ENCODE results near the gene TOR4A. TPM values are rescaled to one million over a fixed set of nuclear protein-coding genes. Genes with fewer than 3 reads are reported as not detected.
A peak's percentile ranks its signal among the peaks of the same experiment; 100 is the strongest.

The TOR4A gene
- total RNA-seq, 4 donors from 2014 or later: 4.7 to 7.4 (median 6.9) TPM

DNA sequence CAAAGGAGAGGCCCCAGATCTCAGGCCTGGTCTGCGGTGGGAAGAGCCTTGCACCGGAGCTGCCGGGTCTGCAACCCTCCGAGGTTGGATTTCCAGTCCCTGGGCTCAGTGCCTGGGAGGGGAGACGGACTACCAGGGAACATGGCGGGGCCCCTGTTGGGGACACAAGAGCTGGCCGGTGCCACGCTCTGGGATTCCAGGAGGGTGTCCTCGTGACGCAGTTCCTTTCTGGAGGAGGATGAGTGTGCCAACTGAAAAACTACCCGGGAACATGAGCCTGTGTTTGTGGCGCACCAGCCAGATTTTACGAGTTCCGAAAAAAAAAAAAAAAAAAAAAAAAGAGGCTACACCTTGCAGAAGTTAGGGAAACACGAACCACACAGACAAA lies 15.6 kb downstream of the TOR4A start:
- peaks cover 71% of the 10 kb centered on the region for H3K27me3 ChIP-seq
- TF ChIP-seq EP300 (IDR thresholded peaks at IDR 0.05): no peak
- TF ChIP-seq POLR2AphosphoS5 (IDR thresholded peaks at IDR 0.05): no peak
- TF ChIP-seq, protein P1, sequence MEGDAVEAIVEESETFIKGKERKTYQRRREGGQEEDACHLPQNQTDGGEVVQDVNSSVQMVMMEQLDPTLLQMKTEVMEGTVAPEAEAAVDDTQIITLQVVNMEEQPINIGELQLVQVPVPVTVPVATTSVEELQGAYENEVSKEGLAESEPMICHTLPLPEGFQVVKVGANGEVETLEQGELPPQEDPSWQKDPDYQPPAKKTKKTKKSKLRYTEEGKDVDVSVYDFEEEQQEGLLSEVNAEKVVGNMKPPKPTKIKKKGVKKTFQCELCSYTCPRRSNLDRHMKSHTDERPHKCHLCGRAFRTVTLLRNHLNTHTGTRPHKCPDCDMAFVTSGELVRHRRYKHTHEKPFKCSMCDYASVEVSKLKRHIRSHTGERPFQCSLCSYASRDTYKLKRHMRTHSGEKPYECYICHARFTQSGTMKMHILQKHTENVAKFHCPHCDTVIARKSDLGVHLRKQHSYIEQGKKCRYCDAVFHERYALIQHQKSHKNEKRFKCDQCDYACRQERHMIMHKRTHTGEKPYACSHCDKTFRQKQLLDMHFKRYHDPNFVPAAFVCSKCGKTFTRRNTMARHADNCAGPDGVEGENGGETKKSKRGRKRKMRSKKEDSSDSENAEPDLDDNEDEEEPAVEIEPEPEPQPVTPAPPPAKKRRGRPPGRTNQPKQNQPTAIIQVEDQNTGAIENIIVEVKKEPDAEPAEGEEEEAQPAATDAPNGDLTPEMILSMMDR (IDR thresholded peaks at IDR 0.05): no peak
- no peak for TF ChIP-seq POLR2A (IDR thresholded peaks at IDR 0.05)

DNA sequence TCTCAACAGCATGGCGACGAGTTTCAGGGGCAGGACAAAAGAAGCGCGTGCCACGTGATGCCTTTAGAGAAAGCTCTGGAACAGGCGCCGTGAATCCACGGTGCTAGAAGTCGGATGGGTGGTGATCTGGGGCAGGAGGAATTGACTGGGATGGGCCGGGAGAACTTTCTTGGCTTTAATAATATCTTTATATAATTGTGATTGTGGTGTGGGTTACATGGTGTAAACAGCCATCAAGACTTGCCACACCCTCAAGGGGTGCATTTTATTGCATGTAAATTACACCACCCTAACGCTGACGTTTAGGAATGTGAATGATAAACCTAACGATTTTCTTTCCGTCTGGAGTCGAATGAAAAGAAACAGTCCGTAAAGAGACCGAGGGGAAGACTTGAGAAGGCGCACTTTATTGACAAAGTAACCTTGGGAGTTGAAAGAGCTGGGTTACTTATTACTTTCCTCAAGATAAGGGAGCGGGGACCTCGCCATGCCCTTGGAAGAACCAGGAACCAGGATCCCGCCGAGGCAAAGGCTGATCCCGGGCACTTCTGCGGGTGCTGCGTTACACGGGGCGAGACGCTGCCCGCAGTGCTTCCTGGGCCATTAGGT lies 16.1 kb downstream of the TOR4A start:
- H3K27me3 ChIP-seq: peaks cover 76% of the 10 kb centered on the region
- no peak for ATAC-seq
- no peak overlapping the region for H3K4me3 ChIP-seq
- no peaks in the 10 kb centered on the region for H3K36me3 ChIP-seq
- no peaks in the 10 kb centered on the region for H3K9me3 ChIP-seq
- peaks cover 0 to 31% (median 6%) of the 10 kb centered on the region in 3 donors for H3K4me1 ChIP-seq
- 75 to 77% methylated on average over 14 to 29 of the region's 29 CpGs for WGBS, 2 donors (ENCODE audit: low coverage in 1 of 2)
- no peak overlapping the region for H3K27ac ChIP-seq
- TF ChIP-seq POLR2AphosphoS5 (IDR thresholded peaks at IDR 0.05): no peak
- no peak for TF ChIP-seq EP300 (IDR thresholded peaks at IDR 0.05)
- TF ChIP-seq, protein P1 (IDR thresholded peaks at IDR 0.05): no peak
- no peak for TF ChIP-seq POLR2A (IDR thresholded peaks at IDR 0.05)

More for the DNA sequence above, 15.6 kb downstream of the TOR4A start:
- Histone ChIP-seq H3K4me3 (no peak overlapping the region), H3K4me1 (peaks cover 0 to 31% (median 6%) of the 10 kb centered on the region in 3 donors), H3K9me3 (no peaks in the 10 kb centered on the region), H3K36me3 (no peaks in the 10 kb centered on the region), H3K27ac (no peak overlapping the region)
- ATAC-seq: no peak
- WGBS, 2 donors (ENCODE audit: low coverage in 1 of 2): 40 to 83% methylated on average over 1 to 5 of the region's 15 CpGs

DNA sequence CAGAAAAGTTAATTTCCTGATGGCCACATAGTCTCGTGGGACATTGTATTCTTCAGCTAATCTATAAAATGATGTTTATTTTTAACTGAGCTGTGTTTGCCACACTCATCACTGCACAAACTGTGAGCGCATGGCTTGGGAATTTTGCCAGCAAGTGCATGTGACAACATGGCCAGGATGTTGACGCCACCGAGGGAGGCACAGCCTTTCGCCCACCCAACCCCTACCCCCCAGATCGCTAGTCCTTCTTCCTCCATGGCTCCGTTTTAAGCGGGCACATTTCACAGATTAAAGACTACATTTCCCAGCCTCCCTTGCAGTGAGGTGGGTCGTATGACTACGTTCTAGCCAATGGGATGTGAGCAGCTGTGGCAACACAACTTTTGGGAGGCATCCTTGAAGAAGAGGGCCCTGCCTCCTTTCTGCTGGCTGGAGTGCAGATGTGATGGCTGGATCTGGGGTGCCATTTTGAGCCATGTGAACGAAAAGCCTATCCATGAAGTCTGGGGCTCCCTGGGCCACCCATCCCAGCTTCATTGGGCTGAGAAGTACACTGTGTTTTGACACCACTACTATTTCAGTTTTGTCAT lies 16.7 kb downstream of the TOR4A start:
- Histone ChIP-seq H3K27ac (no peak overlapping the region), H3K4me3 (no peak overlapping the region)
- no peak for ATAC-seq

DNA sequence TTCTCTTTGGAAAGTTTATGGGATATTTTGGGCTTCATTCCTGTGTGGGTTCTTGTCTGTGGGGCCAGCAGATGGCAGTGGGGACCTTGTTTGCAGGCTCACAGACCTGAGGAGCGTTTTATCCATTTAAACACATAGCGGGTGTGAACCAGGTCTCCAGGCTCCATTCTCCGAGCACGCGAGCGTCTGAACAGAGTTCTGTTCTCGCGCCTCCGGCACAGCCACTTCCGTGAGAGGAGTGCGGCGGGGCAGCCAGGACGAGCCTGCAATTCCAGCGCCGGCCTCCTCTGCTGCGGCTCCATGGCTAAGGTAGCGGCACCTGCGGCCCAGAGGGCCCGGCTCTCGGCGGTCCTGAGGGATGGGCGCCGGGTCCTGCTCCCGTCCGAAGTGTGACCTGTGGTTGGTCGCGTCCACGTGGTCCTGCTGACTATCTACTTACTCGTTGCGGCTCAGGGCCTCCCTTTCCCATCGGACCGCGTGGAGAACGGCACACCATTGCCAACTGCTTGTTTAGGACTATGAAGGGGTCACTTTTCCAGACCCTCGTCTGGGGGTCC lies 17.2 kb downstream of the TOR4A start:
- peaks cover 87% of the 10 kb centered on the region for H3K27me3 ChIP-seq
- no peaks in the 10 kb centered on the region for H3K36me3 ChIP-seq
- peak overlapping the region in 1 of 4 donors; percentile 76 for H3K27ac ChIP-seq
- peaks cover 0 to 39% (median 6%) of the 10 kb centered on the region in 3 donors for H3K4me1 ChIP-seq
- peak; percentile 9 for ATAC-seq
- TF ChIP-seq POLR2A (IDR thresholded peaks at IDR 0.05) (no peak), EP300 (IDR thresholded peaks at IDR 0.05) (no peak), POLR2AphosphoS5 (IDR thresholded peaks at IDR 0.05) (no peak)
- TF ChIP-seq, protein P1 (IDR thresholded peaks at IDR 0.05): peak in 1 of 4 experiments; percentile 21
- 18% methylated on average over 25 of the region's 35 CpGs; no CpG with 5 or more reads in 1 of the 2 donors for WGBS, 2 donors (ENCODE audit: low coverage in 1 of 2)
- H3K4me3 ChIP-seq: peak overlapping the region in 1 of 2 donors; percentile 50
- H3K9me3 ChIP-seq: no peaks in the 10 kb centered on the region

More for the DNA sequence above, 16.7 kb downstream of the TOR4A start:
- Histone ChIP-seq H3K4me1 (peaks cover 0 to 33% (median 6%) of the 10 kb centered on the region in 3 donors), H3K36me3 (no peaks in the 10 kb centered on the region), H3K9me3 (no peaks in the 10 kb centered on the region), H3K27me3 (peaks cover 82% of the 10 kb centered on the region)
- TF ChIP-seq EP300 (IDR thresholded peaks at IDR 0.05) (no peak), POLR2AphosphoS5 (IDR thresholded peaks at IDR 0.05) (no peak), POLR2A (IDR thresholded peaks at IDR 0.05) (no peak)
- TF ChIP-seq, protein P1 (IDR thresholded peaks at IDR 0.05): no peak
- 42 to 60% methylated on average over 5 to 10 of the region's 11 CpGs for WGBS, 2 donors (ENCODE audit: low coverage in 1 of 2)

Data from gastroesophageal sphincter (tissue), 4 donors.